Esophagus muscularis mucosa (tissue), 4 donors: ENCODE measurements around the gene ASB13. TPM values are rescaled to one million over a fixed set of nuclear protein-coding genes. Genes with fewer than 3 reads are reported as not detected.

ENCODE experiments used
- DNase-seq: peaks from one replicate; pipeline ENCODE4 v3.0.0-alpha.2; 2017; ENCODE audit errors: extremely low spot score
- H3K27ac ChIP-seq, 4 donors: fragments of 200-600 bp; sonication (generic); replicated peaks in 1 of 4; 1 replicate in 3 of 4; 2 replicates in 1 of 4; pipeline ENCODE4 v1.5.1; 2016 to 2019; ENCODE audit warnings: mild to moderate bottlenecking in 1 of 4
- H3K27me3 ChIP-seq, 4 donors: fragments of 200-600 bp; sonication (generic); one replicate each; pipeline versions ENCODE4 v1.5.1 to v1.6.0; 2016 to 2019
- H3K36me3 ChIP-seq, 4 donors: fragments of 200-600 bp; sonication (generic); one replicate each; pipeline ENCODE4 v1.5.1; 2016 to 2019
- H3K4me1 ChIP-seq, 4 donors: fragments of 200-600 bp; sonication (generic); one replicate each; pipeline ENCODE4 v1.5.1; 2016 to 2019
- H3K4me3 ChIP-seq, 4 donors: fragments of 200-600 bp; sonication (generic); 1 replicate in 2 of 4; 2 replicates in 2 of 4; pipeline ENCODE4 v1.5.1; 2016 to 2019; ENCODE audit warnings: mild to moderate bottlenecking in 4 of 4, moderate library complexity in 1 of 4
- H3K9me3 ChIP-seq, 4 donors: fragments of 200-600 bp; sonication (generic); 1 replicate in 3 of 4; 2 replicates in 1 of 4; pipeline ENCODE4 v1.5.1; 2016 to 2019
- EP300 ChIP-seq: sonication (generic); formaldehyde crosslinking; IDR thresholded peaks from one replicate; pipeline ENCODE4 v1.6.1; 2017; ENCODE audit warnings: antibody characterized with exemption
- POLR2A ChIP-seq: fragments of 450-650 bp; IDR thresholded peaks from one replicate; pipeline ENCODE4 v1.6.1; 2017; ENCODE audit warnings: antibody characterized with exemption, moderate library complexity, mild to moderate bottlenecking, low read depth
- POLR2AphosphoS5 ChIP-seq, 2 donors: sonication (generic); formaldehyde crosslinking; IDR thresholded peaks; one replicate each; pipeline ENCODE4 v1.6.1; 2017; ENCODE audit warnings: antibody characterized with exemption in 2 of 2
- WGBS: methylation state at CpG from one replicate; pipeline ENCODE4 v1.1.5; 2018; 5-methylcytosine and 5-hydroxymethylcytosine counted together
- intact Hi-C: fragments of 100-400 bp; cut with DNase I; formaldehyde crosslinking; loops from one replicate; pipeline ENCODE4 v1.15.1; 2023
- total RNA-seq, 4 donors: library from RNA; depleted of rRNA; stranded (reverse); fragments of >200 nt; gene quantifications; one replicate each; pipeline versions ENCODE4 v1.1.0 to v1.2.1, GENCODE V29; 2016
- TF ChIP-seq, protein P1 (sequence below), 3 experiments: fragments of 200-600 bp in 2 of 3; fragments of 450-650 bp in 1 of 3; sonication (generic) in 2 of 3; IDR thresholded peaks; one replicate each; pipeline ENCODE4 v1.5.1; 2017 to 2019; ENCODE audit warnings: antibody characterized with exemption in 3 of 3, mild to moderate bottlenecking in 2 of 3, moderate library complexity in 1 of 3

The ASB13 gene
- total RNA-seq, 4 donors from 2014 or later, result 15.4 to 24.0 (median 17.4) TPM

DNA sequence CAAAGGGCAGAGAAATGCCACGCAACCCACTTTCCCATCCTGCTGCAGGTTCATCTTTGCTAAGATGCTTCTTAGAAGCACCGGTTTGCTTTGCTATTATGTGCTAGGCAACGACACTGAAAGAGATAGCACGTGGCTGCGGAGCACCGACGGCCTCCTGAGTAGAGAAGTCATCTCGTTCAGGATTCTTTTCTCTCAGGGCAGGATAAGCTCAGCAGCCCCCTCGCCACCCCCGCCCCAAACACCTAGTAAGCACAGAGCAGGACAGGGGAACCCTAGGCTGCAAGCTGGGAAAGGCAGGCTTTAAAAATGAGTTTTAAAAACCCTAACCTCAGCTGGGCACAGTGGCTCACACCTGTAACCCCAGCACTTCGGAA lies 15.0 kb downstream of the ASB13 start:
- Histone ChIP-seq H3K4me3 (no peak overlapping the region), H3K27ac (peak overlapping the region in 2 of 4 donors; percentile 23 to 59), H3K4me1 (peaks cover 1 to 34% (median 17%) of the 10 kb centered on the region in 4 donors), H3K9me3 (no peaks in the 10 kb centered on the region), H3K27me3 (no peaks in the 10 kb centered on the region), H3K36me3 (peaks cover 6 to 58% (median 40%) of the 10 kb centered on the region in 4 donors)
- intact Hi-C loops, result no loop called here
- no peak for DNase-seq
- 92% methylated on average over 11 of the region's 11 CpGs for WGBS
- no peak for TF ChIP-seq POLR2A
- no peak for TF ChIP-seq EP300
- TF ChIP-seq POLR2AphosphoS5 (IDR thresholded peaks at IDR 0.05), result no peak
- TF ChIP-seq, protein P1, sequence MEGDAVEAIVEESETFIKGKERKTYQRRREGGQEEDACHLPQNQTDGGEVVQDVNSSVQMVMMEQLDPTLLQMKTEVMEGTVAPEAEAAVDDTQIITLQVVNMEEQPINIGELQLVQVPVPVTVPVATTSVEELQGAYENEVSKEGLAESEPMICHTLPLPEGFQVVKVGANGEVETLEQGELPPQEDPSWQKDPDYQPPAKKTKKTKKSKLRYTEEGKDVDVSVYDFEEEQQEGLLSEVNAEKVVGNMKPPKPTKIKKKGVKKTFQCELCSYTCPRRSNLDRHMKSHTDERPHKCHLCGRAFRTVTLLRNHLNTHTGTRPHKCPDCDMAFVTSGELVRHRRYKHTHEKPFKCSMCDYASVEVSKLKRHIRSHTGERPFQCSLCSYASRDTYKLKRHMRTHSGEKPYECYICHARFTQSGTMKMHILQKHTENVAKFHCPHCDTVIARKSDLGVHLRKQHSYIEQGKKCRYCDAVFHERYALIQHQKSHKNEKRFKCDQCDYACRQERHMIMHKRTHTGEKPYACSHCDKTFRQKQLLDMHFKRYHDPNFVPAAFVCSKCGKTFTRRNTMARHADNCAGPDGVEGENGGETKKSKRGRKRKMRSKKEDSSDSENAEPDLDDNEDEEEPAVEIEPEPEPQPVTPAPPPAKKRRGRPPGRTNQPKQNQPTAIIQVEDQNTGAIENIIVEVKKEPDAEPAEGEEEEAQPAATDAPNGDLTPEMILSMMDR (IDR thresholded peaks at IDR 0.05), result no peak

DNA sequence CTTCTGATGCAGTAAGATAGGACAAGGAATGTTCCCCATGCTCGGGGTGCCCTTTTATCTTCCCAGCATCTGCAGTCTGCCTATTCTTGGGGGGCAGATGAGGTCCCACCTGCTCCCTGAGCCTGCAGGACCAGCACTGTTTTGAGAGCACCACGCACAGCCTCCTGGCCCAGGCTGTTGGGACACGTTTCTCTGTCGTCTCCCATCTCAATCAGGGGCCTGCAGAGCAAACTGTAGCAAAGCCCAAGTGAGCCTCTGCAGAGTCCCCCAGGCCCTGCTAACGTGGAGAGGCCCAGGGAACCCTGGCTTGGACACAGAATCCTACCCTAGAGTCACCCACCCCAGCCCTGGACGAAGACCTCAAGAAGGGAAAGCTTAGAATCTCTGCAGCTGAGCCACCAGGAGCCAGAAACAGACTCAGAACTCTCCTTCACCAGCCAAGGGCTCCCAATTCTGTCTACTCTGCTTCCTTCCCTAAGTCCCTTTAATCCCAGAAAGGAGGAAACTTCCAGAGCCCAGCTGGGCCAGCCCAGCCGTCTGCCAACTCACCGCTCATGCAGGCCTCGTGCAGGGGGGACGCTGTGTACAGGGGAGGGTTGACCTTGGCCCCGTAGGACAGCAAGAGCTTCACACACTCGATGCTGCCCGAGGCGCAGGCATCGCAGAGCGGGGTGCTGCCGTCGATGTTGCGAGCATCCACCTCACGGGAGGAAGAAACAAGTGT lies 15.6 kb downstream of the ASB13 start:
- 93% methylated on average over 20 of the region's 20 CpGs for WGBS
- H3K27me3 ChIP-seq, result no peaks in the 10 kb centered on the region

DNA sequence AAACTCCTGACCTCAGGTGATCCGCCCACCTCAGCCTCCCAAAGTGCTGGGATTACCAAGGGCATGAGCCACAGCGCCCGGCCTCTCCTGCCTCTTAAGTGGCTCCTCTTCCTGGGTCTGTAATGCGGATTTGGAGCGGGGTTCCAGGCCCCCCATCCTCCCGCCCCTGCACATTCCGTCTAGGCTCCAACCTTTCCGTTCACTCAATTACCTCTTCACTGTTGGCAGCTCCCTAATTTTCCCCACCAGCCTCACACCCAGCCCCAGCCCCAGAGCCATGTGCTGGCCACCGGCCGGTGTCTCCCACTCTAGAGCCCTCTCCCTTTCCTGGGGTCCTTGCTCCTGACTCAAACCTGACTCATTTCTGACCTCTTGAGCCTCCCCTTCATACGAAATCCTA lies 16.6 kb downstream of the ASB13 start:
- WGBS, result 96% methylated on average over 11 of the region's 11 CpGs
- intact Hi-C loops, result no loop called here
- Histone ChIP-seq H3K4me3 (no peak overlapping the region), H3K27ac (no peak overlapping the region), H3K27me3 (no peaks in the 10 kb centered on the region), H3K36me3 (peaks cover 6 to 67% (median 44%) of the 10 kb centered on the region in 4 donors), H3K4me1 (peaks cover 8 to 50% (median 28%) of the 10 kb centered on the region in 4 donors), H3K9me3 (no peaks in the 10 kb centered on the region)
- TF ChIP-seq POLR2AphosphoS5 (IDR thresholded peaks at IDR 0.05), result no peak
- TF ChIP-seq, protein P1 (IDR thresholded peaks at IDR 0.05), result no peak
- no peak for TF ChIP-seq POLR2A
- TF ChIP-seq EP300, result no peak
- DNase-seq, result no peak

More for the DNA sequence above, 15.6 kb downstream of the ASB13 start:
- H3K27ac ChIP-seq, result peak overlapping the region in 2 of 4 donors; percentile 23 to 59
- peaks cover 7 to 40% (median 20%) of the 10 kb centered on the region in 4 donors for H3K4me1 ChIP-seq
- TF ChIP-seq POLR2AphosphoS5 (IDR thresholded peaks at IDR 0.05), result no peak
- no peak for TF ChIP-seq EP300
- TF ChIP-seq, protein P1 (IDR thresholded peaks at IDR 0.05), result no peak
- TF ChIP-seq POLR2A, result no peak
- H3K9me3 ChIP-seq, result no peaks in the 10 kb centered on the region
- DNase-seq, result no peak
- intact Hi-C loops, result no loop called here
- peaks cover 6 to 63% (median 42%) of the 10 kb centered on the region in 4 donors for H3K36me3 ChIP-seq
- no peak overlapping the region for H3K4me3 ChIP-seq

DNA sequence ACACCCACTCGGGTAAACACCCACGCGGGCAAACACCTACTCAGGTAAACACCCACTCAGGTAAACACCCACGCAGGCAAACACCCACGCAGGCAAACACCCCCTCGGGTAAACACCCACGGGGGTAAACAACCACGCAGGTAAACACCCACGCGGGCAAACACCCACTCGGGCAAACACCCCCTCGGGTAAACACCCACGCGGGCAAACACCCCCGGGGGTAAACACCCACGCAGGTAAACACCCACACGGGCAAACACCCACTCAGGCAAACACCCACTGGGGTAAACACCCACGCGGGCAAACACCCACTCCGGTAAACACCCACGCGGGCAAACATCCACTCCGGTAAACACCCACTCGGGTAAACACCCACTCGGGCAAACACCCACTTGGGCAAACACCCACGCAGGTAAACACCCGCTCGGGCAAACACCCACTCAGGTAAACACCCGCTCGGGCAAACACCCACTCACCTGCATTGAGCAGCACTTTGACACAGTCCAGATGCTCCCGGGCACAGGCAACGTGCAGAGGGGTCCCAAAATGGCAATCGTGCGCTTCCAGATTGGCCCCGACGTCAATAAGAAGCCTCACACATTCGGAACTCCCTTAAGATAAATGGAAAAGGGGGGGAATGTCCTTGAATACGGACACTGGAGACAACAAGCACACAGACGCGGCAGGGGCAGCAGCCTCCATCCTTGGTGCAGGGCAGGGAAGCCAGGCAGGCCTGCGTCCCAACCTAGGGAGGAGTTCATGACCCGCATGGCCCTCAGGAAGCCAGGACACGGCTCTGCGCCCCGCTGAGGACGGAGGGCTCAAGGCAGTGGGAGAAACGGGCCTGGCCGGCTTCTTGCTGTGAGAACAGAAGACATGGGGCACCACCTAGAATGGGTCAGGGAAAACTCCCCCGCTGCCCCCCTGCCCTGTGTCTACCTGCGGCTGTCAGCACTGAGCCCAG lies 17.6 kb downstream of the ASB13 start:
- Histone ChIP-seq H3K27ac (no peak overlapping the region), H3K4me3 (no peak overlapping the region), H3K36me3 (peaks cover 14 to 77% (median 51%) of the 10 kb centered on the region in 4 donors), H3K4me1 (peaks cover 9 to 59% (median 35%) of the 10 kb centered on the region in 4 donors), H3K9me3 (no peaks in the 10 kb centered on the region), H3K27me3 (no peaks in the 10 kb centered on the region)
- intact Hi-C loops, result no loop called here
- TF ChIP-seq POLR2A, result no peak
- TF ChIP-seq POLR2AphosphoS5 (IDR thresholded peaks at IDR 0.05), result no peak
- no peak for TF ChIP-seq EP300
- TF ChIP-seq, protein P1 (IDR thresholded peaks at IDR 0.05), result no peak
- DNase-seq, result no peak
- 90% methylated on average over 43 of the region's 50 CpGs for WGBS
